Fibroblast of the conjunctiva (primary cell): ENCODE results near the gene CELA2B.

Experiments used
- DNase-seq: peaks from one replicate; pipeline ENCODE4 v3.0.0-alpha.2; 2010; ENCODE audit warnings: low read depth

The CELA2B gene

GRCh38 chr1:15526021-15526489 is 50.2 kb downstream of the CELA2B start:
- DNase-seq = no peak

- peak; percentile 100 for DNase-seq
These were observed 50.8 kb downstream of the CELA2B start, which contains the start of gene DNAJC16 for GRCh38 chr1:15526490-15527339. TSS of gene DNAJC16 (plus strand) at chr1:15526848. CDS start at chr1:15529106, 2,258 bp downstream.

- DNase-seq = no peak
These were observed 55.1 kb downstream of the CELA2B start for GRCh38 chr1:15531003-15531402.

GRCh38 chr1:15531682-15532081 is 55.8 kb downstream of the CELA2B start:
- DNase-seq = no peak

GRCh38 chr1:15538771-15539170 is 62.9 kb downstream of the CELA2B start:
- peak; percentile 9 for DNase-seq

GRCh38 chr1:15540186-15540585 is 64.3 kb downstream of the CELA2B start:
- no peak for DNase-seq
